Right renal cortex interstitium (tissue), 3 donors: ENCODE measurements around the gene DENND2C. TPM values are rescaled to one million over a fixed set of nuclear protein-coding genes. Genes with fewer than 3 reads are reported as not detected.

Experiments
- DNase-seq, 3 donors: peaks; one replicate each; pipeline ENCODE4 v3.0.0-alpha.2; 2013; ENCODE audit warnings: low read depth in 3 of 3, low spot score in 2 of 3
- polyA plus RNA-seq, 3 donors: library from polyadenylated mRNA; unstranded; fragments of 120-200 nt; gene quantifications; one replicate each; pipeline ENCODE4 v1.2.1, GENCODE V29; 2013; ENCODE audit not compliant: insufficient read length in 3 of 3

Gene DENND2C
- polyA plus RNA-seq, 3 donors = 3.1 to 4.5 (median 4.1) TPM

- no peak for DNase-seq
These were observed 18.7 kb upstream of the DENND2C start for GRCh38 chr1:114688526-114688925.

- DNase-seq = no peak
These were observed 16.0 kb upstream of the DENND2C start for GRCh38 chr1:114685851-114686250.

GRCh38 chr1:114677691-114678090 is 7.8 kb upstream of the DENND2C start:
- no peak for DNase-seq

GRCh38 chr1:114676115-114676514 is 6.3 kb upstream of the DENND2C start:
- no peak for DNase-seq

GRCh38 chr1:114671939-114672275 is 2.1 kb upstream of the DENND2C start:
- no peak for DNase-seq

- DNase-seq = no peak
These were observed 1.4 kb upstream of the DENND2C start for GRCh38 chr1:114671011-114671938.

GRCh38 chr1:114670083-114671010 is 498 bp upstream of the DENND2C start:
- DNase-seq = peak in 2 of 3 donors; percentile 75 to 78

- peak in 1 of 3 donors; percentile 3 for DNase-seq
These were observed 876 bp downstream of the DENND2C start for GRCh38 chr1:114668784-114669561.

GRCh38 chr1:114668373-114668772 is 1.5 kb downstream of the DENND2C start:
- DNase-seq = no peak

- DNase-seq = no peak
These were observed 2.9 kb downstream of the DENND2C start for GRCh38 chr1:114666954-114667353.

GRCh38 chr1:114660238-114660637 is 9.6 kb downstream of the DENND2C start:
- no peak for DNase-seq

GRCh38 chr1:114651893-114652292 is 18.0 kb downstream of the DENND2C start:
- DNase-seq = no peak

GRCh38 chr1:114648503-114648902 is 21.3 kb downstream of the DENND2C start:
- DNase-seq = no peak

GRCh38 chr1:114641377-114641776 is 28.5 kb downstream of the DENND2C start:
- no peak for DNase-seq

- DNase-seq = no peak
These were observed 30.9 kb downstream of the DENND2C start for GRCh38 chr1:114638910-114639309.

- no peak for DNase-seq
These were observed 37.4 kb downstream of the DENND2C start for GRCh38 chr1:114632427-114632826.

- no peak for DNase-seq
These were observed 42.7 kb downstream of the DENND2C start for GRCh38 chr1:114627107-114627506.

GRCh38 chr1:114623364-114623763 is 46.5 kb downstream of the DENND2C start:
- DNase-seq = no peak

- no peak for DNase-seq
These were observed 49.4 kb downstream of the DENND2C start for GRCh38 chr1:114620419-114620818.

GRCh38 chr1:114618606-114619005 is 51.2 kb downstream of the DENND2C start:
- no peak for DNase-seq
